Activated B cell treated with CpG ODN at 0.5 μM for 24 hours (primary cell): Measurements from ENCODE around the gene PHIP. TPM values are rescaled to one million over a fixed set of nuclear protein-coding genes. Genes with fewer than 3 reads are reported as not detected.
"Not testable (repeated sequence)": the region's sequence is repeated elsewhere in the genome, so short reads cannot be mapped to it uniquely, and the experiment has no call there.

Experiments
- ATAC-seq: fragments of 200-7000 bp; cut with Tn5 transposase; one replicate; pipeline ENCODE4 v1.10.0; 2021; ENCODE audit warnings: low read depth, mild to moderate bottlenecking, moderate library complexity
- CTCF ChIA-PET: fragments of 350-600 bp; sonication (Branson Sonifier 250); formaldehyde crosslinking; loops from one replicate; lab custom pipeline; 2021; ENCODE audit warnings: antibody characterized with exemption; lab: Charles Lee
- POLR2A ChIA-PET: fragments of 350-600 bp; sonication (Branson Sonifier 250); formaldehyde crosslinking; loops from one replicate; lab custom pipeline; 2021; ENCODE audit warnings: antibody characterized with exemption; lab: Charles Lee
- DNase-seq: peaks from one replicate; pipeline ENCODE4 v3.0.0; 2022
- H3K27ac Mint-ChIP-seq: one replicate; pipeline ENCODE4 v1.8.0; 2020; ENCODE audit warnings: mixed read lengths
- H3K27me3 Mint-ChIP-seq: one replicate; pipeline ENCODE4 v1.8.0; 2021; ENCODE audit warnings: mixed read lengths
- H3K36me3 Mint-ChIP-seq: one replicate; pipeline ENCODE4 v1.8.0; 2021; ENCODE audit warnings: low read depth, mixed read lengths
- H3K4me1 Mint-ChIP-seq: one replicate; pipeline ENCODE4 v1.8.0; 2021; ENCODE audit warnings: mixed read lengths
- H3K4me3 Mint-ChIP-seq: one replicate; pipeline ENCODE4 v1.8.0; 2020; ENCODE audit warnings: mild to moderate bottlenecking, mixed read lengths
- H3K9me3 Mint-ChIP-seq: one replicate; pipeline ENCODE4 v1.8.0; 2020; ENCODE audit warnings: mixed read lengths
- CTCF ChIP-seq: fragments of 200-600 bp; IDR thresholded peaks from one replicate; pipeline ENCODE4 v1.8.0; 2022; ENCODE audit warnings: antibody characterized with exemption, mild to moderate bottlenecking
- intact Hi-C: fragments of 100-400 bp; cut with micrococcal nuclease; formaldehyde crosslinking; loops from one replicate; pipeline ENCODE4 v1.15.1; 2024
- total RNA-seq: library from RNA; stranded (reverse); gene quantifications from 2 replicates; pipeline ENCODE4 v1.2.3, GENCODE V29; 2022

PHIP gene
- total RNA-seq, 1 donor from 2014 or later = 32.3 TPM

DNA sequence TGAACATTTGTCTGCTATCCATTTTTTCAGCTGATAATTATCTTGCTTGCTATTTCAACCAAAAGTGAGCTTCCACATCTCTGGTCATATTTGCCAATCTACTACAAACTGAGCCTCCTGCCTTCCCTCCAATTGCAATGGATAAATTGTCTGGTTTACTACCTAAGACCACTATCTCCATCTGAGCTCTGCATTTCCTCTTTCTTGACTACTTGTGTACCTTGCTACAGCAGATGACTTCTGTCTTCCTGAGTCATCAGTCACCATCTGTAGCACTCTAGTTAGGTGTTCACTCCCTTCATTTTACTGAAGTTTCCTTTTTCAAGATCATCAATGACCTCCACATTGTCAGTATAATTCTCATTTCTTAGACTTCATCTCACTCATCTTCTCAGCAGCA, 33.5 kb upstream of the PHIP start:
- ATAC-seq (no peak), DNase-seq (no peak)
- no peak for TF ChIP-seq CTCF
- Mint-ChIP-seq H3K27me3 (peaks cover 2% of the 10 kb centered on the region), H3K9me3 (no peaks in the 10 kb centered on the region), H3K4me3 (no peak overlapping the region), H3K36me3 (no peaks in the 10 kb centered on the region), H3K4me1 (no peaks in the 10 kb centered on the region), H3K27ac (no peak overlapping the region)
- CTCF ChIA-PET = no interaction called here
- intact Hi-C loops = no loop called here
- POLR2A ChIA-PET = no interaction called here

DNA sequence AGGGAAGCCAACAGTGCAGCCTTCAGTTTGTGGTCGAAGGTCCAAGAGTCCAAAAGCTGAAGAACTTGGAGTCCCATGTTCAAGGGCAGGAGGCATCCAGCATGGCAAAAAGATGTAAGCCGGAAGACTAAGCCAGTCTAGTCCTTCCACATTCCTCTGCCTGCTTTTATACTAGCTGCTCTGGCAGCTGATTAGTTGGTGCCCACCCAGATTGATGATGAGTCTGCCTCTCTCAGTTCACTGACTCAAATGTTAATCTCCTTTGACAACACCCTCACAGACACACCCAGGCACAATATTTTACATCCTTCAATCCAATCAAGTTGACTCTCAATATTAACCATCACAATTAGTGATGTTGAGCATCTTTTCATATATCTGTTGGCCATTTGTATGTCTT, 23.1 kb upstream of the PHIP start:
- Mint-ChIP-seq H3K27ac (no peak overlapping the region), H3K4me1 (no peaks in the 10 kb centered on the region), H3K4me3 (no peak overlapping the region), H3K36me3 (no peaks in the 10 kb centered on the region), H3K9me3 (peaks cover 4% of the 10 kb centered on the region), H3K27me3 (peaks cover 9% of the 10 kb centered on the region)
- ChIA-PET CTCF (no interaction called here), POLR2A (no interaction called here)
- TF ChIP-seq CTCF = no peak
- DNase-seq (no peak), ATAC-seq (no peak)
- intact Hi-C loops = no loop called here

DNA sequence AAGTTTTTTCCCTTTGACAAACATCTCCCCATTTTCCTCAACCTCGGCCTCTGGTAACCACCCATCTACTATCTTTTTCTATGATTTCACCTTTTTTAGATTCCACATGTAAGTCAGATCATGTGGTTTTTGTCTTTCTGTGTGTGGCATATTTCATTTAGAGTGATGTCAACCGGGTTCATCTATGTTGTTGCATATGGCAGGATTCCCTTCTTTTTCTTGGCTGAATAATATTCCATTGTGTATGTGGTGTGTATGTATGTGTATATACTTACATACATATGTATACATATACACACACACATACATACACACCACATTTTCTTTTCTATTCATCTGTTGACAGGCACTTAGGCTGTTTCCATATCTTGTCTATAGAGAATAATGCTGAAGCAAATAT, 22.2 kb upstream of the PHIP start:
- DNase-seq (no peak), ATAC-seq (no peak)
- no peaks in the 10 kb centered on the region for H3K36me3 Mint-ChIP-seq
- POLR2A ChIA-PET = no interaction called here
- H3K27me3 Mint-ChIP-seq = peaks cover 9% of the 10 kb centered on the region
- TF ChIP-seq CTCF = no peak
- H3K4me3 Mint-ChIP-seq = no peak overlapping the region
- CTCF ChIA-PET = no interaction called here
- H3K9me3 Mint-ChIP-seq = peaks cover 4% of the 10 kb centered on the region
- no peak overlapping the region for H3K27ac Mint-ChIP-seq
- H3K4me1 Mint-ChIP-seq = no peaks in the 10 kb centered on the region
- intact Hi-C loops = no loop called here

DNA sequence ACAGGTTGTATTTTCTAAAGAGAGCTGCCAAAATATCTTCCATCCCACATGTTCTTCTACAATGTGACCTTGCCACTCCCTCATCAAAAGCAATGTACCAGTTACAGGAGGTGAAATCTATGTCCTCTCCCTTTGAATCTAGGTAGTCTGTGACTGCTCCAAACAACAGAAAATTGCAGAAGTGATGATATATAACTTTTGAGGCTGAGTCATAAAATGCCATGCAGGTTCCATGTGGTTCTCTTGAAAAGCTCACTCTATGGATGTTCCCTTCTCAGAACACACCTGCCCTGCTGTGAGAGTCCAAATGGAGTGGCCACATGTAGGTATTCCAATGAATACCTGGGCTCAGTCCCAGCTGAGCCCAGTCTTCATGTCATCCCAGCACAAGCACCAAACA, 16.9 kb upstream of the PHIP start:
- H3K27me3 Mint-ChIP-seq = peaks cover 7% of the 10 kb centered on the region
- intact Hi-C loops = no loop called here
- ATAC-seq = no peak
- no peak for DNase-seq
- no peak overlapping the region for H3K27ac Mint-ChIP-seq
- H3K4me1 Mint-ChIP-seq = no peaks in the 10 kb centered on the region
- no peak overlapping the region for H3K4me3 Mint-ChIP-seq
- CTCF ChIA-PET = no interaction called here
- no peaks in the 10 kb centered on the region for H3K9me3 Mint-ChIP-seq
- no peak for TF ChIP-seq CTCF
- H3K36me3 Mint-ChIP-seq = no peaks in the 10 kb centered on the region
- POLR2A ChIA-PET = no interaction called here

GRCh38 chr6:79091801-79092200, 13.7 kb upstream of the PHIP start:
- POLR2A ChIA-PET, H3K9me3 Mint-ChIP-seq: not testable (repeated sequence)

More at GRCh38 chr6:79091801-79092200, 13.7 kb upstream of the PHIP start:
- H3K4me1 Mint-ChIP-seq, DNase-seq, CTCF ChIA-PET, H3K36me3 Mint-ChIP-seq, ATAC-seq, intact Hi-C loops, H3K27ac Mint-ChIP-seq, H3K4me3 Mint-ChIP-seq: not testable (repeated sequence)
- peaks cover 10% of the 10 kb centered on the region for H3K27me3 Mint-ChIP-seq
